HCT116 (cell line): ENCODE measurements around the gene MORN1.

Source experiments
- EGR1 ChIP-seq: IDR thresholded peaks from 2 replicates; pipeline ENCODE4 v1.6.1; 2012; ENCODE audit warnings: low read depth
- EZH2phosphoT487 ChIP-seq: fragments of 200-600 bp; IDR thresholded peaks from 2 replicates; pipeline ENCODE4 v1.6.1; 2018; ENCODE audit warnings: antibody characterized with exemption, borderline replicate concordance
- POLR2A ChIP-seq: IDR thresholded peaks from 2 replicates; pipeline ENCODE4 v1.7.0; 2011; ENCODE audit warnings: borderline replicate concordance; ENCODE audit not compliant: insufficient read depth, insufficient read length; ENCODE audit errors: extremely low read depth
- RAD21 ChIP-seq: IDR thresholded peaks from 2 replicates; pipeline ENCODE4 v1.6.1; 2012; ENCODE audit warnings: low read depth, mild to moderate bottlenecking
- YY1 ChIP-seq: IDR thresholded peaks from 2 replicates; pipeline ENCODE4 v1.6.1; 2011; ENCODE audit warnings: low read length, low read depth, moderate library complexity, mild to moderate bottlenecking; ENCODE audit not compliant: insufficient replicate concordance; ENCODE audit errors: extremely low read depth
- TF ChIP-seq, protein P1 (sequence below), 3 experiments: fragments of 200-600 bp in 1 of 3; sonication (generic) in 1 of 3; IDR thresholded peaks in 2 of 3; conservative IDR thresholded peaks in 1 of 3; 2 replicates each; pipeline ENCODE4 v1.5.1; 2012 to 2017; ENCODE audit warnings: low read depth in 2 of 3, low read length in 2 of 3, antibody characterized with exemption in 1 of 3, borderline replicate concordance in 1 of 3, control low read depth in 1 of 3, mild to moderate bottlenecking in 1 of 3, mixed read lengths in 1 of 3, mixed run types in 1 of 3, moderate library complexity in 1 of 3; ENCODE audit not compliant: insufficient read depth in 1 of 3

- no peak for TF ChIP-seq YY1
- TF ChIP-seq POLR2A: no peak
- TF ChIP-seq, protein P1, sequence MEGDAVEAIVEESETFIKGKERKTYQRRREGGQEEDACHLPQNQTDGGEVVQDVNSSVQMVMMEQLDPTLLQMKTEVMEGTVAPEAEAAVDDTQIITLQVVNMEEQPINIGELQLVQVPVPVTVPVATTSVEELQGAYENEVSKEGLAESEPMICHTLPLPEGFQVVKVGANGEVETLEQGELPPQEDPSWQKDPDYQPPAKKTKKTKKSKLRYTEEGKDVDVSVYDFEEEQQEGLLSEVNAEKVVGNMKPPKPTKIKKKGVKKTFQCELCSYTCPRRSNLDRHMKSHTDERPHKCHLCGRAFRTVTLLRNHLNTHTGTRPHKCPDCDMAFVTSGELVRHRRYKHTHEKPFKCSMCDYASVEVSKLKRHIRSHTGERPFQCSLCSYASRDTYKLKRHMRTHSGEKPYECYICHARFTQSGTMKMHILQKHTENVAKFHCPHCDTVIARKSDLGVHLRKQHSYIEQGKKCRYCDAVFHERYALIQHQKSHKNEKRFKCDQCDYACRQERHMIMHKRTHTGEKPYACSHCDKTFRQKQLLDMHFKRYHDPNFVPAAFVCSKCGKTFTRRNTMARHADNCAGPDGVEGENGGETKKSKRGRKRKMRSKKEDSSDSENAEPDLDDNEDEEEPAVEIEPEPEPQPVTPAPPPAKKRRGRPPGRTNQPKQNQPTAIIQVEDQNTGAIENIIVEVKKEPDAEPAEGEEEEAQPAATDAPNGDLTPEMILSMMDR (IDR thresholded peaks at IDR 0.05 in 2 of 3, conservative IDR thresholded peaks at IDR 0.05 in 1 of 3; ENCODE audit: borderline replicate concordance in 1 of 3, insufficient read depth in 1 of 3, low read depth in 2 of 3, low read length in 2 of 3): no peak
- TF ChIP-seq RAD21: no peak
- no peak for TF ChIP-seq EGR1
- TF ChIP-seq EZH2phosphoT487: no peak
Measured at GRCh38 chr1:2396476-2396875, 5.1 kb upstream of the MORN1 start.
